Measurements from ENCODE around the gene KRT33B. TPM values are rescaled to one million over a fixed set of nuclear protein-coding genes. Genes with fewer than 3 reads are reported as not detected.
"Not testable (repeated sequence)": the region's sequence is repeated elsewhere in the genome, so short reads cannot be mapped to it uniquely, and the experiment has no call there.

Gene KRT33B
- total and polyA plus RNA-seq, 2 donors (not counting 1 experiment from before 2014, with no cell fraction given) = not detected

DNA sequence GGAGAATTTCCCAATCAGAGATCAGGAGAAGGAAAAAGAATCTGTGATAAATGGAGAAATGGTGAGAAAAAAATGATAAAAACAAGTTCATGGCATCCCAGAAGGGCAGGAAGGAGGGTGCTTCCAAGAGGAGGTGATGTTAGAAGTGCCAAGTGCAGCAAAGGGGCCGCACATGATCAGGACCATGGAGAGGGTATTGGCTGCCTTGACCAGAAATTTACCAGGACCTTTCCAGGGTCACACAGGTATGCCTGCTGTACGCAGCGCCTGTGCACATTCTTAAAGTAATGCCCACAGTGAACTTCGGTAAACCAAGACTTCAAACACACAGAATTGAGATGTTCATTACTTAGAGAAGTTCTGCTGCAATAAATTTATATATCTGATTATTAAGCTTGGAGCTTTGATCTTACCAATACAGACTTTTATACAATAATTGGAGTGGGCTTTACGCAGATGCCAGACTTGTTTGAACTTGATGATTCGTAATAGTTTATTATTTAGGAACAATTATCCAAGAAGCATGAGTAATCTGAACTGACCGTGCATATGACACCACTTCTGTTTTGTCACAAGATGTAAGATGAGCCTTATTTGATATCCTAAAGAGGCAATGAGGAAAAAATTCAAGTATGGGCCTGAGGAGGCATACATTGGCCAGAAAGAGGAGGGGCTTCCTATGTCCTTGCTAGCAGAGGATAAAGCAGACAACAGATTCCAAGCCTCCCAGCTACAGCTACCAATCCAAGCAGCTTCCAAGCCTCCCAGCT is 16.8 kb downstream of the KRT33B start:
- peaks cover 2% of the 10 kb centered on the region for H4K20me1 ChIP-seq (ENCODE audit: control insufficient read depth, extremely low read depth, insufficient read depth, low read length)
- no peak for TF ChIP-seq EZH2 (IDR thresholded peaks at IDR 0.05; ENCODE audit: low read length, missing control alignments)
- TF ChIP-seq, protein P1, sequence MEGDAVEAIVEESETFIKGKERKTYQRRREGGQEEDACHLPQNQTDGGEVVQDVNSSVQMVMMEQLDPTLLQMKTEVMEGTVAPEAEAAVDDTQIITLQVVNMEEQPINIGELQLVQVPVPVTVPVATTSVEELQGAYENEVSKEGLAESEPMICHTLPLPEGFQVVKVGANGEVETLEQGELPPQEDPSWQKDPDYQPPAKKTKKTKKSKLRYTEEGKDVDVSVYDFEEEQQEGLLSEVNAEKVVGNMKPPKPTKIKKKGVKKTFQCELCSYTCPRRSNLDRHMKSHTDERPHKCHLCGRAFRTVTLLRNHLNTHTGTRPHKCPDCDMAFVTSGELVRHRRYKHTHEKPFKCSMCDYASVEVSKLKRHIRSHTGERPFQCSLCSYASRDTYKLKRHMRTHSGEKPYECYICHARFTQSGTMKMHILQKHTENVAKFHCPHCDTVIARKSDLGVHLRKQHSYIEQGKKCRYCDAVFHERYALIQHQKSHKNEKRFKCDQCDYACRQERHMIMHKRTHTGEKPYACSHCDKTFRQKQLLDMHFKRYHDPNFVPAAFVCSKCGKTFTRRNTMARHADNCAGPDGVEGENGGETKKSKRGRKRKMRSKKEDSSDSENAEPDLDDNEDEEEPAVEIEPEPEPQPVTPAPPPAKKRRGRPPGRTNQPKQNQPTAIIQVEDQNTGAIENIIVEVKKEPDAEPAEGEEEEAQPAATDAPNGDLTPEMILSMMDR (conservative IDR thresholded peaks at IDR 0.05 in 1 of 2, IDR thresholded peaks at IDR 0.05 in 1 of 2; ENCODE audit: low read depth in 1 of 2, low read length in 2 of 2) = no peak
- H3K9ac ChIP-seq (ENCODE audit: insufficient read depth, low read length) = no peak overlapping the region
- no peaks in the 10 kb centered on the region for H3K4me1 ChIP-seq (ENCODE audit: control insufficient read depth, extremely low read depth, insufficient read depth, low read length)
- H3K36me3 ChIP-seq (ENCODE audit: control insufficient read depth, insufficient read depth, low read length) = no peaks in the 10 kb centered on the region
- no peak overlapping the region for H2AFZ ChIP-seq (ENCODE audit: low read length)
- no peak overlapping the region for H3K27ac ChIP-seq (ENCODE audit: insufficient read depth, low read length)
- no peak for DNase-seq (ENCODE audit: low read depth in 2 of 2)
- no peak overlapping the region for H3K4me2 ChIP-seq (ENCODE audit: extremely low read depth, insufficient read depth, low read length)
- H3K79me2 ChIP-seq (ENCODE audit: control insufficient read depth, insufficient read depth, low read length) = no peaks in the 10 kb centered on the region
- no peak overlapping the region for H3K4me3 ChIP-seq (replicated peaks in 1 of 4; ENCODE audit: control extremely low read depth in 1 of 4, insufficient read depth in 1 of 4, low read depth in 3 of 4, low read length in 4 of 4)
- peaks cover 10% of the 10 kb centered on the region for H3K27me3 ChIP-seq (ENCODE audit: control insufficient read depth, insufficient read depth, low read length)
- no peaks in the 10 kb centered on the region for H3K9me3 ChIP-seq (ENCODE audit: control insufficient read depth, insufficient read depth, low read depth, low read length)

DNA sequence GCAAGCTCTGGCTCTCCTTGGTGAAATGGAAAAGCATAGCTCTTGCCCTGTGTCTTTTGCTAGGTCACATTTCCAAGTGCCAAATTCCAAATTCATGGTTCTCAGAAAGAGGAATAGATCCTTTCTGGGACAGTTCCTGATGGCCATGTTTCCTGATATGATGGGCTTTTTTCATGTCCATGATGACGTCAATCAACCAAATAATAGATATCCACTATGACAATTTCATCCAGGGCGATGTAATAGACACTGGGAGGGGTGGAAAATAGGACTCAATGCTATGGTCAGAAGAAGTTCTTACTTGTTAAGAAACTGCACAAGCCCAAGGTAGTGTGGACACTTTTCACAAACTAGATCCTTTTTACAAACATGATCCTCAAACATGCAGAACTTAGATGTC is 18.4 kb downstream of the KRT33B start:
- Histone ChIP-seq H4K20me1 (ENCODE audit: control insufficient read depth, extremely low read depth, insufficient read depth, low read length) (peaks cover 2% of the 10 kb centered on the region), H3K4me3 (replicated peaks in 1 of 4; ENCODE audit: control extremely low read depth in 1 of 4, insufficient read depth in 1 of 4, low read depth in 3 of 4, low read length in 4 of 4) (no peak overlapping the region), H3K27ac (ENCODE audit: insufficient read depth, low read length) (no peak overlapping the region), H3K79me2 (ENCODE audit: control insufficient read depth, insufficient read depth, low read length) (no peaks in the 10 kb centered on the region), H2AFZ (ENCODE audit: low read length) (no peak overlapping the region), H3K4me2 (ENCODE audit: extremely low read depth, insufficient read depth, low read length) (no peak overlapping the region), H3K27me3 (ENCODE audit: control insufficient read depth, insufficient read depth, low read length) (peaks cover 10% of the 10 kb centered on the region), H3K4me1 (ENCODE audit: control insufficient read depth, extremely low read depth, insufficient read depth, low read length) (no peaks in the 10 kb centered on the region), H3K9ac (ENCODE audit: insufficient read depth, low read length) (no peak overlapping the region), H3K9me3 (ENCODE audit: control insufficient read depth, insufficient read depth, low read depth, low read length) (no peaks in the 10 kb centered on the region), H3K36me3 (ENCODE audit: control insufficient read depth, insufficient read depth, low read length) (no peaks in the 10 kb centered on the region)
- DNase-seq (ENCODE audit: low read depth in 2 of 2) = no peak
- TF ChIP-seq, protein P1 (conservative IDR thresholded peaks at IDR 0.05 in 1 of 2, IDR thresholded peaks at IDR 0.05 in 1 of 2; ENCODE audit: low read depth in 1 of 2, low read length in 2 of 2) = no peak
- TF ChIP-seq EZH2 (IDR thresholded peaks at IDR 0.05; ENCODE audit: low read length, missing control alignments) = no peak

DNA sequence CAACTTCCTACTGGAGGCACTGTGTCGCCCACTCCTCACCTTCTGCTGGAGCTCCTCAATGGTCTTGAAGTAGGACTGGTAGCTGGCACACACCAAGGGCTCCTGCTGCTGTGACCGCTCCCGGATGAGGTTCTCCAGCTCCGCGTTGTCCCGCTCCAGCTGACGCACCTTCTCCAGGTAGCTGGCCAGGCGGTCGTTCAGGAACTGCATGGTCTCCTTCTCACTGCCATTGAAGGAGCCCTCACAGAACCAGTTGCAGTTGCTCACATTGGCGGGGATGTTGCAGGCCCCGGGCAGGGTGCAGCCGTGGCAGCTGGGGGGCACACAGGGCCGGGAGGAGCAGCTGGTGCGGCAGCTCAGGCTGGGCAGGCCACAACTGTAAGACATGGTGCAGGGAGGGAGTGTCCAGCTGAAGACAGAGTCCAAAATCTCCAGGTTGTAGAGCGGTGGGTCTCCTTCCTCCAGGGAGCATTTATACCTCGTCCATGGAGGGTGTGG is 19.2 kb downstream of the KRT33B start, which contains the start of gene KRT33A:
TSS of gene KRT33A (minus strand) at position 448 of the 498 bp plus-strand sequence. CDS start at position 387, 61 bp downstream.
- not testable (repeated sequence) for H3K4me1 ChIP-seq (ENCODE audit: control insufficient read depth, extremely low read depth, insufficient read depth, low read length); H3K27ac ChIP-seq (ENCODE audit: insufficient read depth, low read length); H3K9me3 ChIP-seq (ENCODE audit: control insufficient read depth, insufficient read depth, low read depth, low read length); H3K4me2 ChIP-seq (ENCODE audit: extremely low read depth, insufficient read depth, low read length); H3K79me2 ChIP-seq (ENCODE audit: control insufficient read depth, insufficient read depth, low read length); H4K20me1 ChIP-seq (ENCODE audit: control insufficient read depth, extremely low read depth, insufficient read depth, low read length); H3K27me3 ChIP-seq (ENCODE audit: control insufficient read depth, insufficient read depth, low read length); H3K36me3 ChIP-seq (ENCODE audit: control insufficient read depth, insufficient read depth, low read length); H3K4me3 ChIP-seq (replicated peaks in 1 of 4; ENCODE audit: control extremely low read depth in 1 of 4, insufficient read depth in 1 of 4, low read depth in 3 of 4, low read length in 4 of 4); DNase-seq (ENCODE audit: low read depth in 2 of 2); H3K9ac ChIP-seq (ENCODE audit: insufficient read depth, low read length); H2AFZ ChIP-seq (ENCODE audit: low read length)
